ENCODE data around the gene MEIG1. TPM values are rescaled to one million over a fixed set of nuclear protein-coding genes. Genes with fewer than 3 reads are reported as not detected.
"Not testable (repeated sequence)": the region's sequence is repeated elsewhere in the genome, so short reads cannot be mapped to it uniquely, and the experiment has no call there.

The MEIG1 gene
- total RNA-seq, 2 donors from 2014 or later = 0.48 TPM; not detected in 1

- H3K9me3 Mint-ChIP-seq; H3K4me1 Mint-ChIP-seq; ATAC-seq (replicated peaks); H3K4me3 Mint-ChIP-seq; H3K27me3 Mint-ChIP-seq; H3K27ac Mint-ChIP-seq: not testable (repeated sequence)
- H3K36me3 Mint-ChIP-seq (ENCODE audit: low read depth) = peaks cover 82% of the 10 kb centered on the region
Measured at GRCh38 chr10:14942950-14943338, 16.2 kb upstream of the MEIG1 start.

DNA sequence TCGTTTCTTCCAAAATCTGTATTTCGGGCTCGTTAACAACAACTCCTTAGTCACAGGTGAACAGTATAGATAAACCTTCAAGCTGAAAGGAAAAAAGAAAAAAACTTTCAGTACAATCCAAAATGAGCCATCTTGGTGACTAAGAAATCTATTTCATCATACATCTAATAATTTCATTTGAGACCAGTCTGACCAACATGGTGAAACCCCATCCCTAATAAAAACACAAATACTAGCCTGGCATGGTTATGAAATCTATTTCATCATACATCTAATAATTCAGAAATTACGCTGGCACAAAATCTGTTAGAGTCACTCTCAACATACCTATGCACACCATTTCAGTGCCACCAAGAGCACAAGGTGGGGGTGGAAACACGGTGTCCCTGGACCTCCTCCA is 14.1 kb upstream of the MEIG1 start:
- peaks cover 5% of the 10 kb centered on the region for H3K4me1 Mint-ChIP-seq
- peaks cover 86% of the 10 kb centered on the region for H3K36me3 Mint-ChIP-seq (ENCODE audit: low read depth)
- H3K27me3 Mint-ChIP-seq = no peaks in the 10 kb centered on the region
- H3K27ac Mint-ChIP-seq = no peak overlapping the region
- no peaks in the 10 kb centered on the region for H3K9me3 Mint-ChIP-seq
- H3K4me3 Mint-ChIP-seq = no peak overlapping the region
- ATAC-seq (replicated peaks) = no peak

- Mint-ChIP-seq H3K4me3 (no peak overlapping the region), H3K9me3 (no peaks in the 10 kb centered on the region), H3K27me3 (no peaks in the 10 kb centered on the region), H3K4me1 (peaks cover 15% of the 10 kb centered on the region), H3K27ac (no peak overlapping the region), H3K36me3 (ENCODE audit: low read depth) (peaks cover 82% of the 10 kb centered on the region)
- no peak for ATAC-seq (replicated peaks)
Measured at GRCh38 chr10:14947268-14947667, 11.9 kb upstream of the MEIG1 start.

- Mint-ChIP-seq H3K36me3 (ENCODE audit: low read depth) (peaks cover 61% of the 10 kb centered on the region), H3K27me3 (no peaks in the 10 kb centered on the region), H3K4me1 (peaks cover 11% of the 10 kb centered on the region), H3K27ac (no peak overlapping the region), H3K9me3 (no peaks in the 10 kb centered on the region), H3K4me3 (no peak overlapping the region)
- ATAC-seq (replicated peaks) = no peak
Measured at GRCh38 chr10:14949291-14949690, 9.9 kb upstream of the MEIG1 start.

DNA sequence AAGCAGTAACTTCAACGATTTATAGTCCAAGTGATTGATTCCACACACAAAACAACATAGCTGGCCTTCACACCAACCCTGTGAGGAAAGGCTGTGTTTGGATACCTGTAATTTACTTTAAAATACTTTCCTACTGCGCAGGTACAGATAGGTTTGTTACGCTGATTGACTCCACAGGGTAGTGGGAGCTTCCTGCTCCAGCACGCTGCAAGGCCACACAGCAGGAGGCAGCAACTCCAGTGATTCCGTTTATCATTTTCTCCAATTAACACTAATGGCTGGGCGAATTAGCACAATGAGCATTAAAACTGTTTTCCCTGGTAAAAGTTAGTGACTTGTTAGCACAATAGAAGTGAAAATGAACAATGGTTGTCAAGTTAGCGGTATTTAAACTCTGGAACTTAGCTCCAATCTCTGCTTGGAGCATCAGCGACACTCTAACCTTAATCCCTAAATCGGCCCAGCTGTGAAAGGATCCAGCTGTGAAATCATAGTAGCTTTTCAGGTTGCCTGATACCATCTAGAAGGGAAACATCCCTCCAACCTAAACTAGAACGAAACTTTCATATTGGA is 6.3 kb upstream of the MEIG1 start:
- no peak for ATAC-seq (replicated peaks)
- no peaks in the 10 kb centered on the region for H3K9me3 Mint-ChIP-seq
- H3K27me3 Mint-ChIP-seq = no peaks in the 10 kb centered on the region
- H3K4me1 Mint-ChIP-seq = peaks cover 11% of the 10 kb centered on the region
- peaks cover 25% of the 10 kb centered on the region for H3K36me3 Mint-ChIP-seq (ENCODE audit: low read depth)
- peak overlapping the region; percentile 97 for H3K27ac Mint-ChIP-seq
- peak overlapping the region; percentile 96 for H3K4me3 Mint-ChIP-seq

DNA sequence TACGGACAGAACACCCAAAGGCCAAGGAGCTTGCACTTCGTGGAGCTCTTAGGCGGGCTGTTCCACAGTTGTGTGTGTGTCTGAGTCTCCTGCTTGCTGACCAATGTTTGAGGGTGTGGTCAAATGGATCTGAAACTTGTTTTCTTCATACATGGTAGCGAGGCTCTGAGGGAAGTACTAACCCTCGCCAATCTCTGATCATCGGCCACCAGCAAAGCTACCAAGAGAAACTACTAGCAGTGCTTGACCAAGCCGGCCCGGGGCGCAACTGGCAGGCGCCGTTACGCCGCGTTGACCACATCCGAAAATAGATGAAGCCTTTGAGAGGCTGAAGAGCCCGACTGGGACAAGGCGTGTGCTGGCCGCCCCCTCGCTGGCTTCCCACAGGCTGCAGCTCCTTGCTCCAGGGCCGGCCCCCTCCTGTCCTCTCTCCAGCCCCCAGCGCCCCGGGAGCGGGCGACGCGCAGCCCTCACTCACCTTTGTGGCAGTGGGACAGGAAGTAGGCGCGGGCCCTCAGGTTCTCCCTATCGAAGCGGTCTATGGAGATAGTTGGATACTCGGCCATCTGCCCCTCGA is 5.7 kb upstream of the MEIG1 start:
- Mint-ChIP-seq H3K36me3 (ENCODE audit: low read depth) (peaks cover 19% of the 10 kb centered on the region), H3K4me3 (peak overlapping the region; percentile 96), H3K4me1 (peaks cover 11% of the 10 kb centered on the region), H3K27ac (peak overlapping the region; percentile 97), H3K9me3 (no peaks in the 10 kb centered on the region), H3K27me3 (no peaks in the 10 kb centered on the region)
- ATAC-seq (replicated peaks) = peak; percentile 57

GRCh38 chr10:14954001-14954770 is 5.0 kb upstream of the MEIG1 start, which contains the start of gene DCLRE1C:
Gene DCLRE1C (minus strand): TSS chr10:14954096. CDS start chr10:14954010, 86 bp downstream.
- ATAC-seq (replicated peaks) = peak; percentile 93
- Mint-ChIP-seq H3K4me3 (peak within 1 kb of the TSS; percentile 96), H3K4me1 (peaks cover 15% of the 10 kb centered on the region), H3K9me3 (no peaks in the 10 kb centered on the region), H3K27ac (peak within 1 kb of the TSS; percentile 97), H3K27me3 (no peaks in the 10 kb centered on the region), H3K36me3 (ENCODE audit: low read depth) (peaks cover 12% of the 10 kb centered on the region)

GRCh38 chr10:14954934-14955333 is 4.3 kb upstream of the MEIG1 start:
- no peak for ATAC-seq (replicated peaks)
- H3K27ac Mint-ChIP-seq = peak overlapping the region; percentile 97
- H3K27me3 Mint-ChIP-seq = no peaks in the 10 kb centered on the region
- H3K4me1 Mint-ChIP-seq = peaks cover 15% of the 10 kb centered on the region
- H3K4me3 Mint-ChIP-seq = peak overlapping the region; percentile 96
- no peaks in the 10 kb centered on the region for H3K9me3 Mint-ChIP-seq
- H3K36me3 Mint-ChIP-seq (ENCODE audit: low read depth) = peaks cover 6% of the 10 kb centered on the region

GRCh38 chr10:14958872-14959220 is 342 bp upstream of the MEIG1 start:
- H3K27ac Mint-ChIP-seq = peak overlapping the region; percentile 98
- peaks cover 9% of the 10 kb centered on the region for H3K4me1 Mint-ChIP-seq
- peak overlapping the region; percentile 98 for H3K4me3 Mint-ChIP-seq
- no peaks in the 10 kb centered on the region for H3K9me3 Mint-ChIP-seq
- no peaks in the 10 kb centered on the region for H3K36me3 Mint-ChIP-seq (ENCODE audit: low read depth)
- no peak for ATAC-seq (replicated peaks)
- no peaks in the 10 kb centered on the region for H3K27me3 Mint-ChIP-seq

- H3K36me3 Mint-ChIP-seq (ENCODE audit: low read depth) = no peaks in the 10 kb centered on the region
- H3K9me3 Mint-ChIP-seq = no peaks in the 10 kb centered on the region
- H3K27me3 Mint-ChIP-seq = no peaks in the 10 kb centered on the region
- H3K4me3 Mint-ChIP-seq = no peak overlapping the region
- no peaks in the 10 kb centered on the region for H3K4me1 Mint-ChIP-seq
- no peak for ATAC-seq (replicated peaks)
- no peak overlapping the region for H3K27ac Mint-ChIP-seq
Measured at GRCh38 chr10:14967897-14968296, 8.7 kb downstream of the MEIG1 start.

GRCh38 chr10:14971867-14972448 is 12.8 kb downstream of the MEIG1 start:
- peak; percentile 60 for ATAC-seq (replicated peaks)
- H3K9me3 Mint-ChIP-seq = no peaks in the 10 kb centered on the region
- no peak overlapping the region for H3K27ac Mint-ChIP-seq
- peaks cover 17% of the 10 kb centered on the region for H3K27me3 Mint-ChIP-seq
- H3K36me3 Mint-ChIP-seq (ENCODE audit: low read depth) = no peaks in the 10 kb centered on the region
- no peaks in the 10 kb centered on the region for H3K4me1 Mint-ChIP-seq
- no peak overlapping the region for H3K4me3 Mint-ChIP-seq

- not testable (repeated sequence) for H3K27ac Mint-ChIP-seq, H3K4me3 Mint-ChIP-seq
Measured at GRCh38 chr10:14974153-14974998, 15.2 kb downstream of the MEIG1 start.

GRCh38 chr10:14975672-14976273 is 16.6 kb downstream of the MEIG1 start:
- H3K27ac Mint-ChIP-seq = no peak overlapping the region

More at GRCh38 chr10:14974153-14974998, 15.2 kb downstream of the MEIG1 start:
- not testable (repeated sequence) for ATAC-seq (replicated peaks); H3K9me3 Mint-ChIP-seq; H3K36me3 Mint-ChIP-seq (ENCODE audit: low read depth); H3K4me1 Mint-ChIP-seq
- peaks cover 19% of the 10 kb centered on the region for H3K27me3 Mint-ChIP-seq

DNA sequence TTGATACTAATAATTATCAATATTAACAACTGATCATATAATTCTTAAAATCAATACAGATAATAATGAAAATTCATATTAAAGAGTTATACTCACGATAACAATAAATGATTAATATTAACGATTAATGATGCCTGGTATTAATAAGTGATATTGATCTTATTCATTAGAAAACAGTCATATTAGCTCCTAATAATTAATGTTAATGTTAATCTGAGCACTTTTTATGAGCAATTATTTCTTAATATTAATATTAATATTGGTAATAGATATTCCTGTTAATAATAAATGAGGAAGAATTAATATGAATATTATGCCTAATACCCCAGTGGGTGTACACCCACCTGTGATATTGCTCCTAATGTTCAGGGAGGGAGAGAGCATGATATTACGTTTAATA is 23.6 kb downstream of the MEIG1 start:
- H3K27me3 Mint-ChIP-seq = peaks cover 4% of the 10 kb centered on the region
- no peaks in the 10 kb centered on the region for H3K36me3 Mint-ChIP-seq (ENCODE audit: low read depth)
- no peaks in the 10 kb centered on the region for H3K4me1 Mint-ChIP-seq
- ATAC-seq (replicated peaks) = no peak
- no peaks in the 10 kb centered on the region for H3K9me3 Mint-ChIP-seq
- no peak overlapping the region for H3K4me3 Mint-ChIP-seq
- no peak overlapping the region for H3K27ac Mint-ChIP-seq

More at GRCh38 chr10:14975672-14976273, 16.6 kb downstream of the MEIG1 start:
- H3K27me3 Mint-ChIP-seq = peaks cover 19% of the 10 kb centered on the region
- no peaks in the 10 kb centered on the region for H3K9me3 Mint-ChIP-seq
- no peaks in the 10 kb centered on the region for H3K36me3 Mint-ChIP-seq (ENCODE audit: low read depth)
- H3K4me1 Mint-ChIP-seq = no peaks in the 10 kb centered on the region
- no peak overlapping the region for H3K4me3 Mint-ChIP-seq
- ATAC-seq (replicated peaks) = no peak
